Left lobe of liver (tissue), 2 donors: Measurements from ENCODE around the gene C1orf21. TPM values are rescaled to one million over a fixed set of nuclear protein-coding genes. Genes with fewer than 3 reads are reported as not detected.

ENCODE experiments used
- ATAC-seq: fragments of 200-7000 bp; cut with Tn5 transposase; one replicate; pipeline ENCODE4 v1.9.1; 2020; ENCODE audit warnings: mild to moderate bottlenecking, moderate library complexity
- DNase-seq: peaks from one replicate; pipeline ENCODE4 v3.0.0-alpha.2; 2020; ENCODE audit warnings: low spot score
- total RNA-seq: library from RNA; stranded (reverse); gene quantifications from one replicate; pipeline ENCODE4 v1.2.1, GENCODE V29; 2021
- donor health status: DM: no; HTN: no; CAD: no; lungs with moderate emphysema.
- donor health status: DM: no; HTN: yes; CAD: no.

C1orf21 gene
- total RNA-seq, 1 donor from 2014 or later: 19.6 TPM

DNA sequence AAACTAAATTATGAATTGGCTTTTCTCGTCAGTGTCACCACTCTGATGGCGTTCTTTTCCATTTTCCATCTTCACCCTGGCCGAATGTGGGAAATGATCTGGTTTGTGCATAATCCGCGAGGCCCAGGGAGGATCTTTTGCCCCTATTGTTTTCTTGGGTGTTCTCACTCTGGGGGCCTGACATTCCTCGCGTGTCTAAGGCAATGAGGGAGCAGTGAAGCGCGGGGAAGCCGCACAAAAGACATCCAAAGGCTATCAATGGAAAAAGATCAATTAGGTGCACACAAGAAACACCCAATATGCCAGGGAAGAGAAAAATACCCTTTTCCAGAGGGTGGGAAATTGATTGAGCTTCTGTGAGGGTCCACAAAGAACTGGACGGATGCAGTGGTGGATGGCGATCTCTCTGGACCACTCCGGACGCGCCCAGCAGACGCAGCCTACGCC, 941 bp upstream of the C1orf21 start:
- no peak for DNase-seq
- no peak for ATAC-seq

DNA sequence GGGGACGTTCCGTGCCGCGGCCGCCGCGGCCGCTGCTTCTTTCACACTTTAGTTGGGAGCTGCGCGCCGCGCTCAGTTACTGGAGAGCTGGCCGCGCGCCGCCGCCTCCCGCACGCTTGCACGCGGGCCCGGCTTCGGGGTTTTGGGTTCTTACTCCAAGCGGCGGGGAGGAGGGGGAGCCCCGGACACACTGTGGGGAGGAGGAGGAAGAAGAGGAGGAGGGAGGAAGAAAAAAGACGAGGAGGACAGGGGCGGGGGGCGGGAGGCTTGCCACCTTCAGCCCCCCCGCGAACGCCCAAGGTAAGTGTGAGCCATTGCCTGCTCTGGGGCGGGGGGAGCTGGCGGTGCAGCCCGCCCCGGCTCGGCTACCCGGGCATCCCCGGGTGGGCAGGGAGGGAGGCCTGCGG, 243 bp downstream of the C1orf21 start:
- DNase-seq: no peak
- no peak for ATAC-seq

DNA sequence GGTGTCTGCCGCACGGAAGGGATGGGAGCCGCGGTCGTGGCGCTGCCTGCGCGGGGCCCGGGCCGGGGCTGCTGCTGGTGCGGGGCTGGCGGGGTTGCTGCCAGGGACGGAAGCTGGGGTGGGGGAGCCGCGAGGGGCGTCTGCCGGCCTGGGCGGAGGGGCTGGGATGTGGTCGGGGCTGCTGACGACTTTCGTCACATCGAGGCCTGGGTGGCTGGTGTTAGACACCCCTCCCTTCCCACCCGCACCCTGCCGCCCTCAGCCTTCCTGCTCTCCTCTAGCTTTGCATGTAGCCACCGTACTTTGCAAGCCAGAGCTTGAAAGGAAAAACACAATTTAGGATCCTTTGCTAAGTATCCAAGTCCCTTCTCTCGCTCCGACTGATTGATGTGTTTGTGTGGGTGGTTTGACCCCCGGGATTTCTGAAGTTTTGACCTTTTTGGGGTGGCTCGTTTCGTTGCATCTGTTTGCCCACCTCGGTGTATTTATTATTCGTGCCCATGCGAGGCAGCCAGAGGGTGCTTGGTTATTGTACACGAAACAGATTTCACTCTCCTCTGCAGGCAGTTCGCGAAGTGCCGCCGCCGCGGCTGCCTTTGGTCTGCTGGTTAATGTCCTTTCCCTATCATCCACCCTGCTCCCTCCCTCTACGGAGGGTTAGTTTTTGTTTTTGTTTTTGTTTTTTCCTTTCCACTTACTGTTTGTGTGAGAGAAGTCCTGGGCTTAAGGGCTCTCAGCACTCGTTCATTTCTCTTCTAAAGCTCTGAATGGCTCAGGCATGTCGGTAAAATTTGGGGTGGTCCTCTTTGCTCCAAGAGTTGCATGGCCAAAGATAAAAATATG, 868 bp downstream of the C1orf21 start:
- ATAC-seq (peak; percentile 37), DNase-seq (peak; percentile 50)

DNA sequence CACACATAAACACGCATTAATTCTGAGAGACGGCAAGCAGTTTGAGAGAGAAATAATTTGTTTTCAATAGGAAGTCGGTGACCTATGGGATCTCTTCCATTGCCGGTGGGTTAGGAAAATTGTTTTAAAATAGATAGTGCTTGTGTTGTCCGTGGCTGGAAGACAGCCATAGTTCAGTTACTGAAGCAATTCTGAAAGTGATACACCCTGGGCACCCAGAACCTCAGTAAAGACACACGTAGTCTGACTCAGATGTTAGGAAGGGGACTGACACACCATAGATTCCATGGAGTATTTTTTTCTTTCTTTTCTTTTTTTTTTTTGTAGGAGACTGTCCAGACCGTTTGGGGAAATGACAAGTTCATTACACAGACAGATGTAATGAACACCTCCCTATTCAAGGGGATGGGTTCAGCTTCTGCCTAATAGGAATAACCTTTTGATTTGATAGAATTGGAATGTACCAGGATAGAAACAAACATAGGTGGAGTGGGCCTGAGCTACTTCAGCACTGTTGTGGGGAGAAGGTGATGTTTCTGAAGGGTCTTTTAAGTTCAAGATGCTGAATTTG, 1.6 kb downstream of the C1orf21 start:
- ATAC-seq (no peak), DNase-seq (no peak)

DNA sequence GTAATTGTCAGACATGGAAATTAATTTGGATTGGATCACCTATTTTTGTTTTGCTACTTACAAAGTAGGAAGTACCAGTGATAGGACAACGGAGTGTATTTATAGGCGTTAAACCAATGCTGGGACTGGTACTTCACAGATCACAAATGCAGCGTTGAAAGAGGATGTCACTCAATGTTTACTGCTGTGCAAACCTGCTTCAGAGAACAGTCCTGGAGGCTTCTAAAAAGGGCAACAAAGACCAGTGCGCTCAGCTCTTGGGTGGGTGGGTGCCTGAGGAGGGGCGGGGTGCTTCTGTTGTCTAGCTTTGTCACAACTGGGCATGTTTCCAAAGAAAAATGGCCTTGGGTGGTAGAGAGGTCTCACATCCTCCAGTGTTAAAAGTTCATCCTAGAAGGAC, 2.1 kb downstream of the C1orf21 start:
- ATAC-seq: no peak
- DNase-seq: no peak

DNA sequence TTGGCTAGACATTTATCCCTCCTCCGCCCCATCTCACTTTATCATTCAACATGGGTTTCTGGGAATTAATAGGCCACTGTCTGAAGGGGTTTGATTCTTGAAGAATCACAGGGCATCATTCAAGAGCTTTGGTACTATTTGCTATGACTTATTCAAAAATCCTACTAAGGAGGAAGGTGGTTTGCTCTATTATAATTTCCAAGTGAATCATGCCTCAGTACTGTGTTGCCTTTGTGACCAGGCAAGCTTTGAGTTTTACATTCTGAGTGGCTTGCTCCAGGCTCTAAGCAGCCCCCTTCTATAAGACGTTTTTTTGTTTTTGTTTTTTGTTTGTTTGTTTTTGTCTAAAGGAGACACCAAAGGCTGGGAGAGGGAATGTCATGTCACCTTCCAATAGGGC, 2.6 kb downstream of the C1orf21 start:
- DNase-seq (no peak), ATAC-seq (no peak)

DNA sequence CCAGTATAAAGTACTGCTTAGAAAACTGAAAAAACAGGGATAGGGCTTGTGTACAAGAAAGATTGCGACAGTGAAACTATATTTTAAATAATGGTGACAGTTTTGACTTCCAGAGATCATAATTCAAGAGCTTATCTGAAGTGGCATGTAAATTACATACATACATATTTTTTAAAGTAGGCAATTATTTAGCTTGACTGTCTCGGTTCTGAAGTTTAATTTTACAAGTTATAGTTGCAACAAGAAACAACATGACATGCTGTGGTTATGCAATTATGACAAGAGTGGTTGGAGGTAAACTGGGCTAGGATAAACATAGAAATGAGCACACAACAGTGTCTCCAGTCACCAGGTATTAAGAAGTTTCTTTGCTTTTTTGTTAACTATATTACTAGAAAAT, 4.1 kb downstream of the C1orf21 start:
- no peak for DNase-seq
- ATAC-seq: no peak

DNA sequence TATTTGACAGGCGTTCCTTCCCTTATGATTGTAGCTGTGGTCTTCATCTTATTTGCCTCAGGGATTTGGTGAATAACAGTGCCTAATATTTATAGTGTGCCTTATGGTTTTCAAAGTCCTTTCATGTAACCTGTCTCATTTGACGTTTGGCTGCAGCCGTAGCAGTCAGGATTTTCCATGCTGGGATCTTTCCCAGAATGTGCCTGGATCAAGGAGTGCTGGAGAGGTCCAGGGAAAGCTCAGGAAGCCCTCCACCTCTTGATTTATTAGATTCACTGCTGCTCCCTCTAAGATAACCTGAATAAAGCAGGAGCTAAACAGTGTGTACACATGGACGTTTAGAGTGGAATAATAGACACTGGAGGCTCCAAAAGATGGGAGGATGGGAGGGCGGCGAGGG, 5.2 kb downstream of the C1orf21 start:
- ATAC-seq: no peak
- DNase-seq: no peak

DNA sequence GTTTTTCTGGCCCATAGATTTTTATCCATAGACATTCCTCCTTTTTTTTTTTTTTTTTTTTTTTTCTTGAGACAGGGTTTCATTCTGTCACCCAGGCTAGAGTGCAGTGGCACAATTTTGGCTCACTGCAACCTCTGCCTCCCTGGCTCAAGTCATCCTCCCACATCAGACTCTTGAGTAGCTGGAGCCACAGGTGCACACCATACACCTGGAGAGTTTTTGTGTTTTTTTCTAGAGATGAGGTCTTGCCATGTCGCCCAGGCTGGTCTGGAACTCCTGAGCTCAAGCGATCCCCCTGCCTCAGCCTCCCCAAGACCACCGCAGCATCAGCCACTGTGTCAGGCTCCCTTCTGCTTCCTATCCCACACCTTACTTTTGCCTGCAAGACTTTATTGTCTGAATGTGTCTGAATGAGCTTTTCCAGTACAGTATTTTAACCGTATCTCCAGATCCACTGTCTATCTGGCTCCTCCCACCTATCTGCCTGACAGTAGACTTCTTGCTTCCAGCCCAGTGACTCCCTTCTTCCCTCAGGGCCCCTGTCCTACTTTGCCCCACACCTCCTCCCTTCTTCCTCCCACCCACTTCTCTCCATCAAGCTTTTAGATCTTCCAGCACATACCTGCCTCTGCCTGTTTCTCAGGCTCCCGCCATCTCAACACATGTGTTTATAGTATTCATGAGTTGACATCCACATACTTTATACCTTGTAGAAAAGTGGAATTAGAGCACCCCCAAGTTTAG, 6.1 kb downstream of the C1orf21 start:
- ATAC-seq (no peak), DNase-seq (no peak)

DNA sequence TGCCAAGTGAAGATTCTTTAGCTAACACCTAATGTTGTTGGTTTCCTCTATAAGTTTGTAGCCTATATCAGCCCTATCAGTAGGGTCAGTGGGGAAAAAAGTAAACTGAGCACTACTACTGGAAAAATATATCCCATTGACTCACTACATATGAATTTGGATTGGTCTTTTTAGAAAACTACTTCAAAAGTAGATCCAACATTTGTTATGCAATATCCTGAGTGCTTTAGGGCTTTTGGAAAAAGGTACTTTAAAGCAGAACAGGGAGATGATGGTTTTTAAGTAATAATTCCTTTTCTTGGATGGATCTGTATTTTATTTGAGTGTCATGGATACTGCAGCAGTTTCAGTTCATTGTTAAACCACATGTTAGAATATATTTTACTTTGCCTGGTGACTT, 7.1 kb downstream of the C1orf21 start:
- no peak for ATAC-seq
- no peak for DNase-seq

DNA sequence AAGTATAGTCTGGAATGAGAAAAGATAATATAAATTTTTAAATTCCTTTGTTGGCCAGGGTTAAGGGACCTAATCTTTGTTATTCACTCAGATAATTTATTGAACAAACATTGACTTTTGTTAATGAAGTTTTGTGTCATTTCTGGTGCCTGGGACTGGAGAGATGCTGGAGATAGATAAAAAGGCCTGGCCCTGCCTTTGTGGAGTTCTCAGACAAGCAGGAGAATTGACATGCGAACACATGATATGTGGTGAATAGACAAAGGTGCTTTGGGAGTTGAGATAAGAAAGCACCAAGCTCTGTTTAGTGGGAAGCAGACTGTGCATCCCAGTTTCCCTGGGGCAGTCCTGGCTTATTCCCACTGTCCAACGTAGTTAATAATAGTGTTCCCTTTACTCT, 8.5 kb downstream of the C1orf21 start:
- no peak for ATAC-seq

DNA sequence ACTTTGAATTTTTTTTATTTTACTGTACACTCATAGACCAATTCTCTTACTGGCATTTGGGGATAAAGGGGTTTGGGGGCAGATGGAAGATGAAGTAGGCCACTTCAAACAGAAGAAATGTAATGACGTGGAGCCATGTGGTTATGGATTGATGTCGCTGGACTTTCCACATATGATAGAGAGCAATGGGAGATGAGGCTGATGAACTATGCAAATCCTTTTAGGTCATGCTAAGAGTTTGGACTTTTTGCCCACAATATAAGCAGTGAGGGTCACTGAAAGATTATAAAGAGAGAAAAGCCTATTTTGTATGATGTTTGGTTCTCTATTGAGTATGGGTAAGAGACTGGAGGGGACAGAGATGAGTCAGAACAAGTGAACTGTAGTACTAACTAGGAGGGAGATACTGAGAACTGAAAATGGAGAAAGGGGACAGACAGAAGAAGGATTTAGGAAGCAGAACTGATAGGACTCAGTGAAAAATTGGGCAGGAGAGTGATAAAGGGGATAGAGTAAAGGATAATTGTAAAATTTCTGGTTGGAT, 9.2 kb downstream of the C1orf21 start:
- ATAC-seq (no peak), DNase-seq (no peak)

More for the DNA sequence above, 8.5 kb downstream of the C1orf21 start:
- no peak for DNase-seq

DNA sequence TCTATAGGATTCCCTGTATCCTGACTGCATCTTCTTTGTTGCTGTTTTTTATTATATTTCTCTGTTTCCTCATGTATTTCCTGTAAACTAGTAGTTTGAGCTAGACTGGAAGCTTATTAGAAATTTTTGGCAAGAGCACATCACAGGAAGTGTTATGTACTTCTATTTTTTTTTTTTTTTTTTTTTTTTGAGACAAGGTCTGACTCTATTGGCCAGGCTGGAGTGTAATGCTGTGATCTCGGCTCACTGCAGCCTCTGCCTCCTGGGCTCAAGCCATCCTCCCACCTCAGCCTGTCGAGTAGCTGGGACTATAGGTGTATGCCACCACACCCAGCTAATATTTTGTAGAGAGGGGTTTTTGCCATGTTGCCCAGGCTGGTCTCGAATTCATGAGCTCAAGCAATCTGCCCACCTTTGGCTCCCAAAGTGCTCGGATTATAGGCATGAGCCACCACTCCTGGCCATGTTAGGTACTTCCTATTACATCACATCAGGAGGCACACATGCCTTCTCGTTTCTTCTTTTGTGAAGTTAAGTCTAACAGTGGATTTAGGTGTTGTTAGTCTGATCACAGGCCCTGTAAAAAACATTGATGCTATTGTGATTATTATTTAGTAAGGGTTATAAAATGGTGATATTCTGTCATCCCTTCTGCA, 12.5 kb downstream of the C1orf21 start:
- no peak for ATAC-seq
- DNase-seq: no peak

DNA sequence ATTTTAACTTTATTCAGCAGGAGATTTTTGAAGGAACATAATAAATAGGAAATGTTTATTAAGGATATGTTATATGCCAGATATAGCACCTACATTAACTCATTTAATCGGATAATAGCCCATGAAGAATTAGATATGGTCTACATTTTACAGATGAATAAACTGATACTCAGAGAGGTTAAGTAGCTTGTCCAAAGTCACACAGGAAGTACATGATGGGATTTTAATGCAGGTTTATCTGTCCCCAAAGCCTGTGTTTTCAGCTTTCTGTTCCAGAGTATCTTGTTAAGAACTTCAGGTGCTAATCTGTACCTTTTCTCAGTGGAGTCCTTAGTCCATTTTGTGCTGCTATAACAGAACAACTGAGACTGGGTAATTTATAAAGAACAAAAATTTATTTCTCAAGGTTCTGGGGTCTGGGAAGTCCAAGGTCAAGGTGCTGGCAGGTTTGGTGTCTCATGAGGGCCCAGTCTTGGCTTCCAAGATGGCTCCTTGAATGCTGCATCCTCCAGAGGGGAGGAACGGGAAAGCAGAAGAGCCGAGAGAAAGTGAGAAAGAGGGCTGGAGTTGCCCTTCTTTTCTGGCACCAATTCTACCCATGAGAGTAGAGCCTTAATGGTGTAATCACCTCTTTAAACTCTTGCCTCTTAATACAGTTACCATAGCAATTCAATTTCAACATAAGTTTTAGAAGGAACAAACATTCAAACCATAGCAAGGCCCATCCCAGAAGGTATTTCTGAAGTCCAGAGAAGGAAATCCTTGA, 17.3 kb downstream of the C1orf21 start:
- no peak for DNase-seq
- no peak for ATAC-seq

DNA sequence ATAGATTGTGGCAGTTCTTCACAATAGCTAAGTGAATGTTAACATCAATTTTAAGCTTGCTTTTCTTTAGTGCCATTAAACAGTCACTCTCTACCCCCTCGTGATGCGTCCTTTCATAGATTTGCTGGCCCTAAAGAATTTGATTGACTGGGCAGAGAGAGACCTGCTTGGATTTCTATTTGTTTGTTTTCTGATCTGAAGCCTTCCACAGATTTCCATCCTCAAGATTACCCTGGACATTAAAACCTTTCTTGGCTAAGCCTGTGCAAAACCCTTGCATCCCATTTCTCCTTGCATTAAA, 17.8 kb downstream of the C1orf21 start:
- no peak for ATAC-seq

DNA sequence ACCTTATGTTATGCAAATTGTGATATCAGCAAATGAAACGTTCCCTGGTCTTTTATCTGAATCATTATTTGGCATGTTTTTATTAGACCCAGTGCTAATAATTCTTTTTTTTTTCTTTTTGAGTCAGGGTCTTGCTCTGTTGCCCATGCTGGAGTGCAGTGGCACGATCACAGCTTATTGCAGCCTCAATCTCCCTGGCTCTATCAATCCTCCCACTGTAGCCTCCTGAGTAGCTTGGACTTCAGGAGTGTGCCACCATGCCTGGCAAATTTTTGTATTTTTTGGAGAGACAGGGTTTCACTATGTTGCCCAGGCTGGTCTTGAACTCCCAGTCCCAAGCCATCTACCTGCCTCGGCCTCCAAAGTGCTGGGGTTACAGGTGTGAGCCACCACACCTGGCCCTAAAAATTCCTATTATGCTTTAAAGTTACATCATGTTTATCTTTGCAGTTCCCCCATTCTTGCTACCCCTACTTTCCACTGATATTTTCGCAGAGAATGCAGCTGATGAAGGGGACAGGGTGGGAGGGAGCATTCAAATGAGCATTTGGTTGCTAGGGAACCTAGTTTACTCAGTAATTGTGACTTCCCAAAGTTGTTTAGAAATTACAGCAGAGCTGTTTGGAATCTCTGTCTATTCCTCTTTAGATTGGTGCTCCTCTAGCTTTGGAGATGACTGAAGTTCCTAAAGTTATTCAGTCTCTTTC, 18.4 kb downstream of the C1orf21 start:
- no peak for ATAC-seq
- no peak for DNase-seq

More for the DNA sequence above, 17.8 kb downstream of the C1orf21 start:
- DNase-seq: no peak

DNA sequence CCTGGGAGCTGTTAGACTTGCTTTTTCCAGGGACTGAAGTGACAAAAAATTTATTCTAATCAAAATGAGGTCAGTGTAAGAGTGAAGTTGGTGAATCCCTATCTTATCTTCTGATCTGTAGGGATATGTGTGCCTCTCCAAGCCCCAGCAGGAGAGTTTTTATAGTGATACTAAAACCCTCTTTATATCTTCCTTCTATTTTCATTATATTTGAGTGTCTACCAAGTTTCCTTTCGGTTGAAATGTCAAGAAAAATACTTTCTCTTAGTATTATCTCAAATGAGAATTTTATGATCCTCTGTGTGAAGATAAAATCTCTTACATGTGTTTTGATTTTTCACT, 18.9 kb downstream of the C1orf21 start:
- ATAC-seq (no peak), DNase-seq (no peak)

DNA sequence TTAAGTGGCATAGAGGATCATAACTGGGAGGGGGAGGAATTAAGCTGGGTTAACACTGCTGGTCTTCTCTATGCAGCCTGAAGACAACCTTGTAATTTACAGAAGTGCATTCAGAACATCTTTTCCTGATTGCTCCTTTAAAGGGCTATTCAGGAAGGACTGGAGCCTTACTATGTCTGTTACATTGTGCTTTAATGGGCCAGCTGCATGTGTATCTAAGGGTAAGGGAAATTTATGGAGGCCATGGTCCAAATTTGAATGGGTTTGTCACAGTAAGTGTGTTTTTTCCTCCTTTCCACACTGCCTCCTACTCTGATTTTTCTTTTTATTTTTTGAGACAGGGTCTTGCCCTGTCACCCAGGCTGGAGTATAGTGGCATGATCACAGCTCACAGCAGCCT, 19.6 kb downstream of the C1orf21 start:
- ATAC-seq (no peak), DNase-seq (no peak)

DNA sequence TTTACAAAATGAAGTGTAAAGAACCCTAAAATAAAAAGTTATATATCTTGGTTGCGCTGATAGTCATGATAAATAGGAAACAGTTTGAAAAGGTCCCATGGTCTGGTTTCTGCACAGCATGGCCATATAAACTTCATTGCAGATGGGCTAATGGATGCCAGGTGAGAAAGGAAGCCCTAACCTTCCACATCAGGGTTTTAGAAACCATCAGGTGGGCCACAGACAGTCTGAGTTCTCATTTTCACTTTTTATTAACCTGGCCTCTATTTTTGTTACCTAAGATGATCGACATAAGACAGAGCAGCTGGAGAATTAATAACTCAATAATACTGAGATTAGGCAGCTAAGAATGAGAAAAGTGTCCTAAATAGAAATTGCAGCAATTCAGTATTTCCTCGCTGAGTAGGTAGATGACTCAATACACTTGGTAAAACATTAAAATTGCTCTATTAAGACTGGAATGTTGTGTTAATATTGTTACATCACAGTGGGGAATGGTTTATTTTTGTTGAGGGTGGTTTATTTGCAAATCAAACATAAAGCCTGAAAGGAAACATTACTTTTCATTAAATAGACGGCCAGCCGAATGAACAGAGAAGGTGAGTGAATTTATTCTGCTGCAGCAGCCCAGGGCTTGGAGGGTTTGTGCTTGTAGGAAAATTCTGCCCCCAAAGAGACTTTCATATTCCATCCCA, 21.1 kb downstream of the C1orf21 start:
- ATAC-seq (peak; percentile 68), DNase-seq (no peak)
